Brain microvascular endothelial cell (primary cell): ENCODE data around the gene AGK.

Experiments
- DNase-seq: peaks from one replicate; pipeline ENCODE4 v3.0.0-alpha.2; 2020
- H3K27ac ChIP-seq: fragments of 250-450 bp; sonication (Bioruptor Pico); 2 replicates; pipeline ENCODE4 v1.5.1; 2020; ENCODE audit warnings: mild to moderate bottlenecking, moderate library complexity
- H3K27me3 ChIP-seq: fragments of 250-450 bp; sonication (Bioruptor Pico); replicated peaks from 2 replicates; pipeline ENCODE4 v1.5.1; 2020; ENCODE audit warnings: mild to moderate bottlenecking
- H3K36me3 ChIP-seq: fragments of 250-450 bp; sonication (Bioruptor Pico); replicated peaks from 2 replicates; pipeline ENCODE4 v1.5.1; 2020; ENCODE audit warnings: mild to moderate bottlenecking
- H3K4me3 ChIP-seq: 2 replicates; pipeline ENCODE4 v1.5.1; 2011; ENCODE audit warnings: low read depth, mild to moderate bottlenecking, control low read depth, low read length, moderate library complexity
- in situ Hi-C: cut with HindIII; loops from 2 replicates; pipeline ENCODE4 v1.10.0; 2017; ENCODE audit warnings: low sequenced_read_pairs, low pct_ligation_motif_present
- TF ChIP-seq, protein P1 (sequence below): IDR thresholded peaks from 2 replicates; pipeline ENCODE4 v1.5.1; 2011; ENCODE audit warnings: low read depth, mild to moderate bottlenecking, moderate library complexity, low read length, control low read depth, inconsistent platforms; ENCODE audit errors: missing control alignments

The AGK gene

GRCh38 chr7:141665208-141666035 is 114.2 kb downstream of the AGK start:
- Histone ChIP-seq H3K36me3 (peaks cover 6% of the 10 kb centered on the region), H3K4me3 (no peak overlapping the region), H3K27me3 (no peaks in the 10 kb centered on the region), H3K27ac (no peak overlapping the region)
- in situ Hi-C loops, result no loop called here
- TF ChIP-seq, protein P1, sequence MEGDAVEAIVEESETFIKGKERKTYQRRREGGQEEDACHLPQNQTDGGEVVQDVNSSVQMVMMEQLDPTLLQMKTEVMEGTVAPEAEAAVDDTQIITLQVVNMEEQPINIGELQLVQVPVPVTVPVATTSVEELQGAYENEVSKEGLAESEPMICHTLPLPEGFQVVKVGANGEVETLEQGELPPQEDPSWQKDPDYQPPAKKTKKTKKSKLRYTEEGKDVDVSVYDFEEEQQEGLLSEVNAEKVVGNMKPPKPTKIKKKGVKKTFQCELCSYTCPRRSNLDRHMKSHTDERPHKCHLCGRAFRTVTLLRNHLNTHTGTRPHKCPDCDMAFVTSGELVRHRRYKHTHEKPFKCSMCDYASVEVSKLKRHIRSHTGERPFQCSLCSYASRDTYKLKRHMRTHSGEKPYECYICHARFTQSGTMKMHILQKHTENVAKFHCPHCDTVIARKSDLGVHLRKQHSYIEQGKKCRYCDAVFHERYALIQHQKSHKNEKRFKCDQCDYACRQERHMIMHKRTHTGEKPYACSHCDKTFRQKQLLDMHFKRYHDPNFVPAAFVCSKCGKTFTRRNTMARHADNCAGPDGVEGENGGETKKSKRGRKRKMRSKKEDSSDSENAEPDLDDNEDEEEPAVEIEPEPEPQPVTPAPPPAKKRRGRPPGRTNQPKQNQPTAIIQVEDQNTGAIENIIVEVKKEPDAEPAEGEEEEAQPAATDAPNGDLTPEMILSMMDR, result no peak
- no peak for DNase-seq

- Histone ChIP-seq H3K27me3 (no peaks in the 10 kb centered on the region), H3K27ac (no peak overlapping the region), H3K4me3 (no peak overlapping the region), H3K36me3 (peaks cover 6% of the 10 kb centered on the region)
- TF ChIP-seq, protein P1, result no peak
- no peak for DNase-seq
- in situ Hi-C loops, result no loop called here
Measured at GRCh38 chr7:141666071-141666470, 114.9 kb downstream of the AGK start.

DNA sequence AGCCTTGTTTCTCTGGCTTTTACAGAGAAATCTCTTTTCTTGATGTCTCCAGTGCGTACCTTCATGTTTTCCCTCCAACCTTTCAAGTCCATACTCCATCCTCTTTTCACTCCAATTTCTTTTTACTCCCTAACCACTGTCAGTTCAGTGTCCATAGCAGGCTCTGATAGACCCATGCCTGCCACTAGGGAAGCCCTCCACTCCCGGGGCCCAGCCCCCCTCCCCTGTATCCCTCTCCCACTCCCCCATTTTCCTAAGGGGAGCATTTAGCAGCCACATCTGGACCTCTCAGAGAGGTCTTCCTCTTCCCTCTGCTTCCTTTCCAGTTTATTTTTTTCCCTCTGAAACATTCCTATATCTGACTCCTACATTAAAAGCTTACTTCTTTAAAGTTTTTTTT is 117.6 kb downstream of the AGK start:
- no peak overlapping the region for H3K27ac ChIP-seq
- no peaks in the 10 kb centered on the region for H3K27me3 ChIP-seq
- no peaks in the 10 kb centered on the region for H3K36me3 ChIP-seq
- in situ Hi-C loops, result no loop called here
- TF ChIP-seq, protein P1, result no peak
- no peak overlapping the region for H3K4me3 ChIP-seq
- DNase-seq, result no peak

DNA sequence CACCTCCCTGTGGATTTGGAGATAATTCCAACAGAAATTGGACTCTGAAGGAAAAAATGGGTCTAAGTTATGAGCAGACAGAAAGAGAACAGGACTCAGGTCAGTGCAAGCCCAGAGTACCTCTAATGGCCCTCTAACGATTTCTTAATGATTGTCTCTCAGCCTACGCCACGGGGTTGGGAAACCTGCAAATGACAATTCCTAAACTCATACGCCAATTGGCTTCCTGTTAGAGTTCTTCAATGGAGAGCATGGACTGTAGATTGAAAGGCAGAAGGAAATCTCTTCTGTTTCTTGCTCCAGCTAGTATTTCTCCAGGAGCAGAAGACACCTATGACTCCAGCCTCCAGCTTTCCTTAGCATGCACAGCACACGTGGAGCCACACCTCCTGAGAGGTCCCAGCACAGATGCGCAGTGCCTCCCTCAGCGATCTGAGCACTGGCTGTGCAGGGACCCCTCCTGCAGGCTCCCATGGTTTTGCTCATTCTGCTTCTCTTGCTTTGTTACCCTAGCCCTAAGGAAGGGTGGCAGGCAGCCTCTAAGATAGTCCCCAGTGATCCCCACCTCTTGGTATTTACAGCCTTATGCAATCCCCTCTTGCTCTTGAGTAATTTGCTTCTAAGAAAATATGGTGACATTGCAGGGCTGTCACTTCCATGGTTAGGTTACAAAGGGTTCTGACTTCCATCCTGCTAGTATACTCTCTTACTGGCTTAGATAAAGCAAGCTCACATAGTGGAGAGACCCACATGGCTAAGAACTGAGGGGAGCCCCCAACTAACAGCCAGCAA is 120.7 kb downstream of the AGK start:
- in situ Hi-C loops, result no loop called here
- Histone ChIP-seq H3K36me3 (no peaks in the 10 kb centered on the region), H3K27ac (no peak overlapping the region), H3K27me3 (no peaks in the 10 kb centered on the region), H3K4me3 (no peak overlapping the region)
- TF ChIP-seq, protein P1, result no peak
- DNase-seq, result no peak

DNA sequence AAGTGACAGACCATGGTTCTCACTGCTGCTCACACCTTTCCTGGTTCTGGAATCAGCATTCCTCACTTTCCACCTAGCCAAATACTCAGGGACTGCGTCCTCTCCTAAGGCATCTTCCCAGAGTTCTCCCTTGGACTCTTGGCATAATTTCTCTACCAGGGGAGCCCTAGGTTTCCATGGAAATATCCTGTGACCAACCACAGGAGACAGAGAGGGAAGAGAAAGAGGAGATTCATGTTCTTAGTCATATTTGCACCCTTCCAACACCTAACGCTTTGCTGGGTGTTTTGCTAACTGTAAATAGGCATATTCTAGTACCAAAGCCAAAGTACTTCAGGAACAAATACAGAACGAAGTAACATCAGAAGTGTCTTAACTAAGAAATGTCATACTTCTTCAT is 122.1 kb downstream of the AGK start:
- in situ Hi-C loops, result no loop called here
- TF ChIP-seq, protein P1, result no peak
- no peak overlapping the region for H3K4me3 ChIP-seq
- no peak for DNase-seq
- no peaks in the 10 kb centered on the region for H3K27me3 ChIP-seq
- no peak overlapping the region for H3K27ac ChIP-seq
- no peaks in the 10 kb centered on the region for H3K36me3 ChIP-seq
